Ecto neural progenitor cell (in vitro differentiated cells): ENCODE measurements around the gene COL20A1.
"Not testable (repeated sequence)": the region's sequence is repeated elsewhere in the genome, so short reads cannot be mapped to it uniquely, and the experiment has no call there.

ENCODE experiments used
- DNase-seq: peaks from one replicate; pipeline ENCODE4 v3.0.0-alpha.2; 2018; ENCODE audit warnings: low spot score

COL20A1 gene

GRCh38 chr20:63292904-63293303 is at the start of gene COL20A1:
Gene COL20A1, plus strand, starts transcription at chr20:63293186. Its CDS starts 1,922 bp downstream, at chr20:63295108.
- no peak for DNase-seq

DNA sequence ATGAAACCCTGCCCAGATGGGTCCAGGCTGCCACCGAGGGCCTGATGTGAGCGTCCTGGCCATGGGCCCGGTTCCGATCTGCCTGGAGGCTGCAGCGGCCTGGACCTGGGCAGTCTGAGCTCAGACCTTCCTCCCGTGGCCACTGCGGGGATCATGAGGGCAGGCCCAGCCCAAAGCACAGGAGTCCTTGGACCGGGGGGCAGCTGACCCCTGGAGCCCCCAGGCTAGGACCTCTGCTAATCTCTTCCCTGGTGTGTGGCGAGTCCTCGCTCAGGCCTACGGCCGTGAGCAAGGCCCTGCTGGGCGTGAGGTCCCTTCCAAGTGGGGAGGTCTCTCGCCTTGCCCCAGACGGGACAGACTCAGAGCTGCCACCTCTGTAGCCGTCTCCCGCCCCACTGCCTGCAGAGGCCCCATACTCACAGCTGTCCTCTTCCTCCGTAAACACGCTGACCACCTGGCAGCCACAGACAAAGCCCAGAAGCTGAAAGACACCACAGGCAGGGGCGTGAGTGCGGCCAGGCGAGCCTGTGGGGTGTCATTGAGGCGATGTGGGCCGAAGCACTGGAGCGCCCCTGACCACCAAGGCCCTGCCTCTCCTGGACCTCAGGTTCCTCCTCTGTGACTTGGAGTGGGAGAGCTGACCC is 49.3 kb upstream of the COL20A1 start:
- DNase-seq, result no peak

DNA sequence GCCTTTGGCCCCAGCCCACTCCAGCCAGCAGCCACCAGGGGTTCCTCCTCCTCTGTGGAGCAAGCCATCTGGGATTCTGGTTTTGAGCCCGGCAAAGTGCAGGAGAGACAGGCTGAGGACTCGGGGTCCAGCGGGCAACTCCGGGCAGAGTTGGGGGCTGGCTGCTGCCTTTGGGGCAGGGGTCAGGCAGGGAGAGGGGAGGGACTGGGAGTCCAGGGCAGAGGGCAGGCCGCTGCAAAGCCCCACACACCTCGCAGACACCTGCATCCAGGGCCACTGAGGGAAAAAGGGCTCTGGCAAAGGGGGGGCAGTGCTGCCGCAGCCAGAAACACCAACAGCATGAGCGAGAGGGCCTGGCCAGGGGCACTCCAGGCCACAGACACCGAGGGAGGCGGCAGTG is 48.5 kb upstream of the COL20A1 start:
- no peak for DNase-seq

DNA sequence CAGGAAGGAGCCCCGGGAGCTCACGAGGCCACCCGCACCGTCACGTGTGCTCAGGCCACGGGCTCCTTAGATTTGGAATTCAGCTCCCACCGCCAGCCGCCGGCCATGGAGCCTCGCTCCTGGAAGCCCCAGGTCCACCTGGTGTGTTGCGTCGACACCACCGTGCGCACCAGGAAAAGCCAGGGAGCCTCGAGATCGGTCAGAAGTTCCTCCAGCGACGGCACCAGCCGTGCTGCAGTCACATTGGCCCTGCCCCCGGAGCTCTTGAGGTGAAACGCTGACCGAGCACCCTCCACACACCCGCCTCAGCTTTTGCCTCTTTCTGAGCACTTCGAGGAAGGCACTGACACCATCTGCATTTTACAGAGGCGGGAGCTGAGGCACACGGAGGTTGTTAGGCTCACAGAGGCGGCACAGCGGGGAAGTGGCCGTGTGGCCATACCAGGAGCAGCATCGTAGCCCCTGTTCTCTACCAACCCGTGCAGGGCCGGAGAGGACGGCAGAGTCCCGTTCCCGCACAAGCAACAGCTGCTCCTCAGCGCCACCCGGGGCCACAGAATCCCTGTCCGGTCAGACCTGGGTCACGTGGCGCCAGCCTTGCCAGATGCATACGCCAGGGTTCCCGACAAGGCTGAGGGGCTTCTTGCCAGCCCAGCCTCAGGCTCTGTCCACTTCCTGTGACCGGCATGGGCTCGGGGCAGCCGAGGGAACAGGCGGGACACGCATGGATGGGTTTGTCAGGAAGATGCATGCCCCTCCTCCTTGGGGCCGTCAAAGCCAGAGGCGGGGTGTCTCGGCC is 46.3 kb upstream of the COL20A1 start:
- no peak for DNase-seq

DNA sequence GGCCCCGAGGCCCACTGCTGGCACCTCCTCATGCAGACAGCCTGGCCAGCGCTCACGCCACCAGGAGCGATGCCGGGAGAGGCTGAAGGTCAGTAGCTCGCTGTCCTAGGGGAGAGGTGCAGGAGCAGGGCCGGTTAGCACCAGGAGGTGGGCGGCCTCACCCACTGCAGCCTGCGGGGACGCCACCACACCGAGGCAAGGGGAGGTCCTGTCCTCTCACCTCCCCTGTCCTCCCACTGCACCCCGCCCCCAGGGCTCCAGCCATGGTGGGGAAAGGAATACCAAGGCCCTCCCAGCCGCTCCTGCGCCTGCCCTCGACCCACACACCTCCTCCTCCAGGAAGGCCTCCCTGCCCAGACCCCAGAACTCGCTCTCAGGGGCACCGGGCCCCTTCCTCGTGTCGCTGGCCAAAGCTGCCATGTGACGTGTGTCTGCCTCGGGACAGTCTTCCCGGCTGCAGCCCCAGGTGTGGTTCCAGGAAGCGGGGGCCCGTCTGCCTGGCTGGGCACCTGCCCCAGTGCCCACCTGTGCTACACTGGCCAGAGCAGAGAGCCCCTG is 45.2 kb upstream of the COL20A1 start:
- DNase-seq, result no peak

DNA sequence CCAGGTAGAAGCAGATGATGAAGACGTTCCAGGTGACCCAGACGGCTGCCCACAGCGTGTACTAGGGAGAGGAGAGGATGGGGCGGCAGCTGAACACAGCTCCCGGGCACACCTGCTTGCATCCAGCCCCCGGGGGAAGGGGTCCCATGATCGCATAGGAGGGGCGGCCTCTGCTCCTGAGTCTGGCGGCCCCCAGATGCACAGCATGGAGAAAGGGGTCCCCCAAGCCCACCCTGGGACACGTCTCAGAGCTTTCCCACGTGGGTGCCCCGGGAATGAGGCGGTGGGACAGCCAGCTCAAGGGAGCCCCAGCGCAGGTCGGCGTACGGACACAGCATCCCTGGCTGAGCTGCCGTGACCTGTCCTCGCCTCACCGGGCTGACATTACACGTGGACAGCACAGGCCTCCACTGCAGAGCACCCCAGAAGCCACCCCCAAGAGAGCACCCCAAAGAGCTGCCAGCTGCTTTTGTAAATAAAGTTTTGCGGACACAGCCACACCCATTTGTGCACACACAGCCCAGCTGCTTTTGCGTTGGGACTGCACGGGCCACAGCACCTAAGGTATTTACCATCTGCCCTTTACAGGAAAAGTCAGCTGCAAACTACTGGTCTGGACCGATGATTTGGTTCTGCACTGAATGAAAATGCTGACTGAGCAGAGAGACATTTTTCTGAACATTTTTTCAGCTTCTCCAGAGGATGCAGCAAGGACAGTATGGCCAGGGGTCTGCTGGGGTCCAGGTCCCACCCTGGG is 44.0 kb upstream of the COL20A1 start:
- no peak for DNase-seq

DNA sequence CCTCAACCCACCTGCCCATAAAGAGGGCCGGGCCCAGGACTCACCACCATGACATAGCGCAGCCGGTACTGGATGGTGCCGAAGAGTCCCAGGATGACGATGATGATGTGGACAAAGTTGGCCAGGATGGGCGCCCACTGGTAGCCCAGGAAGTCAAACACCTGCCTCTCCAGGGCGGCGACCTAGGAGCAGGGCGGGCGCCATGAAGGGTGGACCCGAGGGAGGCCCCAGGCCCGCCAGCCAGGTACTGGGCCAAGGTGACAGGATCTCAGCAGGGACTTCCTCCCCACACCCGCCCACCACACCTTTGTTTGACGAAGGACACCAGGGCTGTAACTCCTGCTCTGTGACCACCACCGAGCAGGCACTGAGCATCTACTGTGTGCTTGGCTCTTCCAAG is 43.1 kb upstream of the COL20A1 start:
- DNase-seq, result no peak

- DNase-seq, result not testable (repeated sequence)
Observed at GRCh38 chr20:63251350-63251749, 41.6 kb upstream of the COL20A1 start.

- DNase-seq, result no peak
Observed at GRCh38 chr20:63252284-63252711, 40.7 kb upstream of the COL20A1 start.

GRCh38 chr20:63253065-63253437 is 39.9 kb upstream of the COL20A1 start:
- DNase-seq, result no peak

DNA sequence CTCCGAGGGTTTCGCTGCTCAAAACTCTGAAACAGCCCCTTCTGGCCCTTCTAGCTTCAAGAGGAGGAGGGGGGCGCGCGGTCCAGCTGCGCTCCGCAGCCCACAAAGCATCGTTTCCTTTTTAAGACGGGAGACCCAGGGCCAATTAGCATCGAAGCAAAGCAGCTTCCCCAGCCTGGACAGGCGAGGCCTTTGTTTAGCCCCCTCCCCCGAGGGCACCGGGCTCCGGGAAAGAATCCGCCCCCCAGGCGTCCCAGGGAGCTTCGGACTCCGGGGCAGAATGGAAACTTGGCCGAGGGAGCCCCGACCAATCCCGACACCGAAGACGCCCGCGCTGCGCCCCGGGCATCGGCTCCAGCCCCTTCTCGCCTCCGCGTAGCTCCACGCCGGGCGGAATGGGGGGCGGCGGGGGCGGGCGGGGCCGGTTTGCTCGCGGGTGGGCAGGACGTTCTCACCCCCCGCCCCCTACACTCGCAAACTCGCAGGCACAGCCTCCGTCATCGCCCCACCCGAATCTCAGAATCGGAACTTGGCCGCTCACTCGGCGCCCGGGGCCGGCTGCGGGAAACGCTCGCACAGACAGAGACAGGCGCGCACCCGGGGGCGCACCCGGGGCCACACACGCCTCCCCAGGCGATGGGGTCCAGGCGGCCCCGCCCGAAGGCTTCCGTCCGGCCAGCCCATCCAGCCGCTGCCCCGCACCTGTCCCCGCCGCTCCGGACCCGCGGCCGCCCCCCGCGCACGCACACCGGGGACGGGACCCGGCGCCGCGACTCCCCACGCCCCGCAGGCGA is 39.4 kb upstream of the COL20A1 start:
- DNase-seq, result peak; percentile 87

- peak; percentile 67 for DNase-seq
Observed at GRCh38 chr20:63254232-63254605, 38.8 kb upstream of the COL20A1 start, which contains the start of gene NKAIN4. Gene NKAIN4, minus strand, starts transcription at chr20:63254463. Its CDS starts 13 bp downstream, at chr20:63254450.

DNA sequence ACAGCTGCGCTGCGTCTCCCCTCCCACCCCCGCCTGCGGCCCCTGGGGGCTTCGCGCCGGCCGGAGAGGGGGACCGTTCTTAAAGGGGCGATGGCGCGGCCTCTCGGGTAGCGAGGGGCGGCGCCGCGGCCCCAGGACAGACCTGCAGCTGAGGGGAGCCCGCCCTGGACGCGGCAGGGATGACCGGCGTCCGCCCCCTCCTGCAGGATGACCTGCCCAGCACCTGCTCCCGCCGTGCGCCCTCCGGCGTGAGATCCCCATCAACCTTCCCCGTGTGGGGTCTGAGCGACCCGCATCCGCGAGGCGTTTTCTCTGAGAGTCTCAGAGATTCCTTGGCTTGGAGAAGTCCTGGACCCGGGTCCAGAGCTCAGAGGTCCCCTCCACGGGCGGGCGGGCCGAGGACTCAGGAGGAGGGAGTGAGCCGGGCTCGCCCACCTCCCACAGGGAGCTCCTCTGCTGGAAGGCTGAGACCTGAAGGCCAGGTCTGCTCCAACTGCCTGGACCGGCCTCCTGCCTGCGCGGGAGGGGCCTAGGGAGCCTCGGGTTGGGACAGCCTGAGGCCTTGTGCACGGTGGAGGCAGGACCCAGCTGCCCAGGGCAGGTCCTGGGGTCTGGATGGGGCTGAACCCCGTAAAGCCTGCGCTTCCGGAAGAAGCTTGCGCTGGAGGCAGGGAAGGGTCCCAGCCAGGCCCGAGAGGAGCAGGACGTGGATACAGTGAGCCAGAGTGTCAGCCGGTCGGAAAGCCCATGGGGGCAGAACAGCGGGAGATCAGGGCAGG is 38.2 kb upstream of the COL20A1 start:
- DNase-seq, result peak; percentile 77

DNA sequence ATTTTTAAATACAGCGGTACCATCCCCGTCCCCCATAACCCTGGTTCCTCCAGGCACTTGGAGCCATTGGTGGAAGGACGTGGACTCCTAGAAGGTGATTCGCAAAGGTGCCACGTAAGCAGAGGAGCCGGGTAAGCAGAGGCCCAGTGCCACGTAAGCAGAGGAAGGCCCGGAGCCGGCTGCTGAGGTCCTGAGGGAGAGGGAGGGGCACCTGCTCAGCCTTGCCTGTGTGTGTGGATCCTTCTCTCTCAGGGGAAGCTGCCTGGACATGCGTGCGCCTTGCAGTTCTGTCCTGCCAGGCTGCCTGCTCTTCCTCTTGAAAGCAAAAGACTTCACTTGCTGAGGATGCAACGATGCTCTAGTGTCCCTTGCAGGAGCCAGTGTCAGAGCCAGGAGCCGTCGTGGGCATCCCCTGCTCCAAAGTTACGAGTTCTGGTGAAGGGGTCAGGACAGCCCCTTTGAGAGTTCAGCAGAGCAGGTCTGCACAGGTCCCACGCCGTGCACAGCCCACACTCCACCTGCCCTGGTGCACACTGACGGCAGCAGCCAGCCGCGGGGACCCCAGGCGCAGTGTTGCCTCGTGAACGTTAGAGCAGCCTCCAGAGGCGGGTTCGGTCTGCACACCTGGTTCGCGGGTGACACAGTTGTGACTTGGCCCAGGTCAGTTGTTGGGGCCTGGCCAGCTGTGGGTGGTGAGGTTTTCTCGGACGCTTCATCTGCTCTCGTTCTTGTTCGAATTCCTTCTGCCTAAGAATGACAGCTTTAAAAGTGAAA is 36.9 kb upstream of the COL20A1 start:
- no peak for DNase-seq

- no peak for DNase-seq
Observed at GRCh38 chr20:63256954-63257353, 36.0 kb upstream of the COL20A1 start.

DNA sequence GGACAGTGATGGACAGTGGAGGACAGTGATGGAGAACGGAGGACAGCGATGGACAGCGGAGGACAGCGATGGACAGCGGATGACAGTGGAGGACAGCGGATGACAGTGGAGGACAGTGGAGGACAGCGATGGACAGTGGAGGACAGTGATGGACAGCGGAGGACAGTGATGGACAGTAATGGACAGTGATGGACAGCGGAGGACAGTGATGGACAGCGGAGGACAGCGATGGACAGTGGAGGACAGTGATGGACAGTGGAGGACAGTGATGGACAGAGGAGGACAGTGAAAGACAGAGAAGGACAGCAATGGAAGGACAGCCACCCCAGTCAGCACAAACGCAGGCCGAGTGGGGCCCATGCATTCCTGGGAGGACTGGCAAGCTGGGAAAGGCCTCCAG is 35.4 kb upstream of the COL20A1 start:
- DNase-seq, result no peak

- no peak for DNase-seq
Observed at GRCh38 chr20:63258781-63259180, 34.2 kb upstream of the COL20A1 start.

- no peak for DNase-seq
Observed at GRCh38 chr20:63259734-63260460, 33.1 kb upstream of the COL20A1 start.

- no peak for DNase-seq
Observed at GRCh38 chr20:63260521-63260920, 32.5 kb upstream of the COL20A1 start.
